ENCODE data around the gene FGF6.

DNA sequence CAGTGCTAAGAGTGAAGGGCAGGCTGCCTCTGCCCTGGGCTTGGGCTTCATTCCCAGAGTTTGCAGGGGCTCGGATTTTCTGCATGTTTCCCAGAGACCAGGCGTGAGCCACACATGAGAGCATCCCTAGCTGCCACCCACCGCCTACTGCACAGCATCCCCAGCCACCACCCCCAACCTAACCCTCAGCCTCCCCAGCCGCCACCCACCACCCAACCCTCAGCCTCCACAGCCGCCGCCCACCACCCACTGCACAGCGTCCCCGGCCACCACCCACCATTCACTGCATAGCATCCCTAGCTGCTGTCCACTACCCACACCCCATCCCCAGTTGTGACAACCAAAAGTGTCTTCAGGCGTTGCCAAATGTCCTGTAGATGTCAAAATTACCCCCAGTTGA is 22.6 kb downstream of the FGF6 start:
- TF ChIP-seq, protein P1, sequence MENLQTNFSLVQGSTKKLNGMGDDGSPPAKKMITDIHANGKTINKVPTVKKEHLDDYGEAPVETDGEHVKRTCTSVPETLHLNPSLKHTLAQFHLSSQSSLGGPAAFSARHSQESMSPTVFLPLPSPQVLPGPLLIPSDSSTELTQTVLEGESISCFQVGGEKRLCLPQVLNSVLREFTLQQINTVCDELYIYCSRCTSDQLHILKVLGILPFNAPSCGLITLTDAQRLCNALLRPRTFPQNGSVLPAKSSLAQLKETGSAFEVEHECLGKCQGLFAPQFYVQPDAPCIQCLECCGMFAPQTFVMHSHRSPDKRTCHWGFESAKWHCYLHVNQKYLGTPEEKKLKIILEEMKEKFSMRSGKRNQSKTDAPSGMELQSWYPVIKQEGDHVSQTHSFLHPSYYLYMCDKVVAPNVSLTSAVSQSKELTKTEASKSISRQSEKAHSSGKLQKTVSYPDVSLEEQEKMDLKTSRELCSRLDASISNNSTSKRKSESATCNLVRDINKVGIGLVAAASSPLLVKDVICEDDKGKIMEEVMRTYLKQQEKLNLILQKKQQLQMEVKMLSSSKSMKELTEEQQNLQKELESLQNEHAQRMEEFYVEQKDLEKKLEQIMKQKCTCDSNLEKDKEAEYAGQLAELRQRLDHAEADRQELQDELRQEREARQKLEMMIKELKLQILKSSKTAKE (IDR thresholded peaks at IDR 0.05; ENCODE audit: low read depth, poor library complexity, severe bottlenecking): no peak
- TF ChIP-seq TCF7 (IDR thresholded peaks at IDR 0.05; ENCODE audit: borderline replicate concordance): no peak
- no peak for TF ChIP-seq ZZZ3 (IDR thresholded peaks at IDR 0.05; ENCODE audit: control insufficient read depth, insufficient read length, low read depth)
- no peak for TF ChIP-seq MXI1 (IDR thresholded peaks at IDR 0.05; ENCODE audit: low read depth, low read length)
- no peak for TF ChIP-seq ZNF274 (IDR thresholded peaks at IDR 0.05; ENCODE audit: insufficient read depth, insufficient read length)
- no peak for TF ChIP-seq TCF12 (IDR thresholded peaks at IDR 0.05; ENCODE audit: low read depth, low read length)
- TF ChIP-seq SPI1 (IDR thresholded peaks at IDR 0.05; ENCODE audit: borderline replicate concordance, insufficient read depth, low read depth, low read length): no peak
- TF ChIP-seq, protein P2, sequence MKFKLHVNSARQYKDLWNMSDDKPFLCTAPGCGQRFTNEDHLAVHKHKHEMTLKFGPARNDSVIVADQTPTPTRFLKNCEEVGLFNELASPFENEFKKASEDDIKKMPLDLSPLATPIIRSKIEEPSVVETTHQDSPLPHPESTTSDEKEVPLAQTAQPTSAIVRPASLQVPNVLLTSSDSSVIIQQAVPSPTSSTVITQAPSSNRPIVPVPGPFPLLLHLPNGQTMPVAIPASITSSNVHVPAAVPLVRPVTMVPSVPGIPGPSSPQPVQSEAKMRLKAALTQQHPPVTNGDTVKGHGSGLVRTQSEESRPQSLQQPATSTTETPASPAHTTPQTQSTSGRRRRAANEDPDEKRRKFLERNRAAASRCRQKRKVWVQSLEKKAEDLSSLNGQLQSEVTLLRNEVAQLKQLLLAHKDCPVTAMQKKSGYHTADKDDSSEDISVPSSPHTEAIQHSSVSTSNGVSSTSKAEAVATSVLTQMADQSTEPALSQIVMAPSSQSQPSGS (IDR thresholded peaks at IDR 0.05; ENCODE audit: low read length): no peak
- no peak for TF ChIP-seq FOS (IDR thresholded peaks at IDR 0.05; ENCODE audit: borderline replicate concordance, extremely low read depth, insufficient read length)

Measured in GM12878 (cell line).